HepG2 (cell line): ENCODE data around the gene IRF7. TPM values are rescaled to one million over a fixed set of nuclear protein-coding genes. Genes with fewer than 3 reads are reported as not detected.

Source experiments
- ARNT ChIP-seq: fragments of 450-650 bp; IDR thresholded peaks from 2 replicates; pipeline ENCODE4 v1.6.1; 2017
- CBFB ChIP-seq: sonication (generic); formaldehyde crosslinking; IDR thresholded peaks from 2 replicates; pipeline ENCODE4 v1.4.0; 2020; ENCODE audit warnings: missing genetic modification reagents
- CC2D1A ChIP-seq: sonication (generic); formaldehyde crosslinking; IDR thresholded peaks from 2 replicates; pipeline ENCODE4 v1.8.1; 2023; ENCODE audit warnings: mild to moderate bottlenecking, missing genetic modification reagents
- CERS6 ChIP-seq: sonication (generic); formaldehyde crosslinking; IDR thresholded peaks from 2 replicates; pipeline ENCODE4 v1.5.0; 2020; ENCODE audit warnings: missing genetic modification reagents
- ERF ChIP-seq: IDR thresholded peaks from 2 replicates; pipeline ENCODE4 v1.6.1; 2018; ENCODE audit warnings: missing biosample characterization, missing genetic modification reagents
- GATAD2A ChIP-seq: IDR thresholded peaks from 2 replicates; pipeline ENCODE4 v1.6.1; 2016
- HIVEP1 ChIP-seq: sonication (generic); formaldehyde crosslinking; IDR thresholded peaks from 2 replicates; pipeline ENCODE4 v1.4.0; 2020; ENCODE audit warnings: mild to moderate bottlenecking, missing genetic modification reagents
- HNF4A ChIP-seq: sonication (generic); formaldehyde crosslinking; IDR thresholded peaks from 2 replicates; pipeline ENCODE4 v1.4.0; 2020; ENCODE audit warnings: missing genetic modification reagents
- HOXD1 ChIP-seq: sonication (generic); formaldehyde crosslinking; IDR thresholded peaks from 2 replicates; pipeline ENCODE4 v1.5.0; 2020; ENCODE audit warnings: missing genetic modification reagents
- MATR3 ChIP-seq: sonication (generic); formaldehyde crosslinking; IDR thresholded peaks from 2 replicates; pipeline ENCODE4 v1.4.0; 2020; ENCODE audit warnings: missing genetic modification reagents
- MEIS2 ChIP-seq: sonication (generic); formaldehyde crosslinking; IDR thresholded peaks from 2 replicates; pipeline ENCODE4 v1.9.0; 2021; ENCODE audit warnings: mild to moderate bottlenecking, missing genetic modification reagents
- MTA1 ChIP-seq: sonication (generic); formaldehyde crosslinking; IDR thresholded peaks from 2 replicates; pipeline ENCODE4 v1.4.0; 2020; ENCODE audit warnings: missing genetic modification reagents, mild to moderate bottlenecking, borderline replicate concordance
- RELA ChIP-seq: sonication (generic); formaldehyde crosslinking; IDR thresholded peaks from 2 replicates; pipeline ENCODE4 v1.4.0; 2020; ENCODE audit warnings: missing genetic modification reagents
- RFX3 ChIP-seq: IDR thresholded peaks from 2 replicates; pipeline ENCODE4 v1.6.1; 2016; ENCODE audit warnings: missing biosample characterization, missing genetic modification reagents
- SALL1 ChIP-seq: sonication (generic); formaldehyde crosslinking; IDR thresholded peaks from 2 replicates; pipeline ENCODE4 v1.8.0; 2022; ENCODE audit warnings: mild to moderate bottlenecking, missing genetic modification reagents
- TOPORS ChIP-seq: sonication (generic); formaldehyde crosslinking; IDR thresholded peaks from 2 replicates; pipeline ENCODE4 v1.8.0; 2023; ENCODE audit warnings: mild to moderate bottlenecking, missing genetic modification reagents
- YEATS2 ChIP-seq: sonication (generic); formaldehyde crosslinking; IDR thresholded peaks from 2 replicates; pipeline ENCODE4 v1.4.0; 2020; ENCODE audit warnings: missing genetic modification reagents, borderline replicate concordance
- YEATS4 ChIP-seq: sonication (generic); formaldehyde crosslinking; IDR thresholded peaks from 2 replicates; pipeline ENCODE4 v1.4.0; 2020; ENCODE audit warnings: missing genetic modification reagents, borderline replicate concordance
- ZHX1 ChIP-seq: sonication (generic); formaldehyde crosslinking; IDR thresholded peaks from 2 replicates; pipeline ENCODE4 v1.8.1; 2022; ENCODE audit warnings: low read depth, mild to moderate bottlenecking, missing genetic modification reagents
- ZNF263 ChIP-seq: sonication (generic); formaldehyde crosslinking; IDR thresholded peaks from 2 replicates; pipeline ENCODE4 v1.4.0; 2020; ENCODE audit warnings: missing genetic modification reagents
- ZNF281 ChIP-seq: sonication (generic); formaldehyde crosslinking; IDR thresholded peaks from 2 replicates; pipeline ENCODE4 v1.4.0; 2020; ENCODE audit warnings: missing genetic modification reagents, borderline replicate concordance
- ZNF563 ChIP-seq: sonication (generic); formaldehyde crosslinking; IDR thresholded peaks from 2 replicates; pipeline ENCODE4 v1.8.0; 2022; ENCODE audit warnings: mild to moderate bottlenecking, moderate library complexity, missing genetic modification reagents
- ZNF619 ChIP-seq: sonication (generic); formaldehyde crosslinking; IDR thresholded peaks from 2 replicates; pipeline ENCODE4 v1.4.0; 2020; ENCODE audit warnings: mild to moderate bottlenecking, missing genetic modification reagents
- ZNF749 ChIP-seq: sonication (generic); formaldehyde crosslinking; IDR thresholded peaks from 2 replicates; pipeline ENCODE4 v1.8.0; 2022; ENCODE audit warnings: mild to moderate bottlenecking, missing genetic modification reagents, moderate library complexity, borderline replicate concordance
- ZNF75D ChIP-seq: sonication (generic); formaldehyde crosslinking; IDR thresholded peaks from 2 replicates; pipeline ENCODE4 v1.8.1; 2023; ENCODE audit warnings: missing genetic modification reagents, mild to moderate bottlenecking, borderline replicate concordance
- ZSCAN31 ChIP-seq: sonication (generic); formaldehyde crosslinking; IDR thresholded peaks from 2 replicates; pipeline ENCODE4 v1.5.0; 2020; ENCODE audit warnings: low read depth, mild to moderate bottlenecking, missing genetic modification reagents
- polyA plus RNA-seq, 8 experiments: library from polyadenylated mRNA; depleted of rRNA in 3 of 8; stranded (reverse) in 7 of 8; unstranded in 1 of 8; fragments of >200 nt; fragmentation: Illumina TruSeq in 4 of 8; extraction: Trizol in 4 of 8; gene quantifications; 2 replicates each; pipeline versions ENCODE4 v1.2.1 to v1.2.3, GENCODE V29; 2011 to 2016; ENCODE audit warnings: low read depth in 4 of 8, missing spikeins in 1 of 8, mixed read lengths in 1 of 8; ENCODE audit not compliant: insufficient read depth in 1 of 8
- total RNA-seq, 5 experiments: library from RNA; depleted of rRNA; stranded (reverse); fragments of >200 nt; fragmentation: Illumina TruSeq; extraction: Trizol; gene quantifications; 2 replicates each; pipeline ENCODE4 v1.2.3, GENCODE V29; 2016; ENCODE audit warnings: low read depth in 1 of 5

The IRF7 gene
- total and polyA plus RNA-seq, 2 of the 13 experiments (the other 11 are each of a cell fraction or from before 2014, with no cell fraction given): not detected

GRCh38 chr11:579830-580601 is 35.7 kb downstream of the IRF7 start (continued):
- peak; percentile 50; the same call in 1 of the 2 replicates for TF ChIP-seq HIVEP1
- peak; percentile 16; the same call in 1 of the 2 replicates for TF ChIP-seq HOXD1 (CRISPR knock-in tag)
- no peak for TF ChIP-seq ZNF563
- TF ChIP-seq MTA1: peak; percentile 86; the same call in 1 of the 2 replicates
- TF ChIP-seq CBFB: 0 out of 2 replicates have a peak, but pooled peaks have one; percentile 18
- TF ChIP-seq YEATS2: peak; percentile 52; the same call in 1 of the 2 replicates
- TF ChIP-seq GATAD2A (CRISPR knock-in tag): peak; percentile 66
- TF ChIP-seq ZNF619 (CRISPR knock-in tag): no peak
- TF ChIP-seq ZHX1 (CRISPR knock-in tag): peak; percentile 82; the same call in 1 of the 2 replicates
- no peak for TF ChIP-seq ARNT
- TF ChIP-seq ZNF281: no peak
- peak; percentile 58; the same call in 1 of the 2 replicates for TF ChIP-seq SALL1
- peak; percentile 59; the same call in 1 of the 2 replicates for TF ChIP-seq RFX3 (CRISPR knock-in tag)
- no peak for TF ChIP-seq TOPORS (CRISPR knock-in tag)
- TF ChIP-seq ZNF75D (CRISPR knock-in tag): no peak
- no peak for TF ChIP-seq RELA (CRISPR knock-in tag)
- no peak for TF ChIP-seq CERS6 (CRISPR knock-in tag)
- TF ChIP-seq MEIS2 (CRISPR knock-in tag): no peak
- TF ChIP-seq ZSCAN31: no peak
- peak; percentile 60; the same call in 1 of the 2 replicates for TF ChIP-seq ZNF749 (CRISPR knock-in tag)
- peak; percentile 24; the same call in 1 of the 2 replicates for TF ChIP-seq ERF
- peak; percentile 46; the same call in 1 of the 2 replicates for TF ChIP-seq ZNF263 (CRISPR knock-in tag)
- no peak for TF ChIP-seq CC2D1A (CRISPR knock-in tag)
- no peak for TF ChIP-seq MATR3 (CRISPR knock-in tag)
- peak; percentile 60; the same call in 1 of the 2 replicates for TF ChIP-seq YEATS4 (CRISPR knock-in tag)
- TF ChIP-seq HNF4A: peak; percentile 91
